ENCODE results near the gene NLRP6. TPM values are rescaled to one million over a fixed set of nuclear protein-coding genes. Genes with fewer than 3 reads are reported as not detected.

Gene NLRP6
- total RNA-seq, 4 donors from 2014 or later: 0.19 to 1.9 (median 0.66) TPM; not detected in 1

DNA sequence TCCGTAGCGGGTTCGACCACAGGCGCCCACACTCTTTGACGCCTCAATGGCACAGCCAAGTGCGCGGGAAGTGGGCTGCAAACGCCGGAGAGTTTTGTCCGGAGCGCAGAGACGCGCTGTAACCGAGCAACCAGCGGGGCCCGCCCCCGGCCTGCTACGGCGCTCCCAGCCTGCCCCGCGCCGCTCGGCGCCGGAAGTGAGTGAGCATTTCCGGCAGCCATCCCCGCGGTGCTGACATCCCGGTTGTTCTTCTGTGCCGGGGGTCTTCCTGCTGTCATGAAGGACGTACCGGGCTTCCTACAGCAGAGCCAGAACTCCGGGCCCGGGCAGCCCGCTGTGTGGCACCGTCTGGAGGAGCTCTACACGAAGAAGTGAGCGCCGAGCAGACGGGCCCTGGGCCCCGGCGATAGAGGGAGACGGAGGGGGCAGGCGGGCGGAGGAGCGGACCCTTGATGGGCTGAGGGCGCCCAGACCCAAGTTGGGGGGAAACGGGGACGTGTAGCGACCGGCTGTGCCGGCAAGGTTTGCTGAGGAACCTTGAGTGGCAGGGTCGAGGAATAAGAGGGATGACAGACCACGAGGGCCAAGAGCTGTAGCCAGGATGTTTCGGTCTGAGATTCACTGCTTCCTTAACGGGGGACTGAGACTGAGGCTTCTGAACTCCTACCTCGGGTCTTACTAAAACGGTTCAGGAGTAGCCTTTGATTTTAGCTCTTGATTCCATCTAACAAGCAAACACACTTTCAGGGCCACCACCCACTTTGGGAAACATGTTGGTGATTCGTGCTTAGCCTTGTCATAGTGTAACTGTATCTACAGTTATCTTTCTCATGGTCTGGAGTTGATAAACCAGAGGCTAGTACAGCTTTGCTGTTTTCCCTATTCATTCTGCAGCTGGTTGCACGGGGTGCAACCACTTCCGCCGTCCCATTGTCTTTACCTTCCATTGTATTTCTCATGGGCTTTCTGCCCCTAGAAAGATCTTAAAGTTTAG lies 41.1 kb upstream of the NLRP6 start, which contains the start of gene PSMD13:
PSMD13 (plus strand) TSS at position 203 of the 994 bp plus-strand sequence; CDS start at position 277, 74 bp downstream.
- no peak for TF ChIP-seq CTCF (IDR thresholded peaks at IDR 0.05; ENCODE audit: low read depth)

DNA sequence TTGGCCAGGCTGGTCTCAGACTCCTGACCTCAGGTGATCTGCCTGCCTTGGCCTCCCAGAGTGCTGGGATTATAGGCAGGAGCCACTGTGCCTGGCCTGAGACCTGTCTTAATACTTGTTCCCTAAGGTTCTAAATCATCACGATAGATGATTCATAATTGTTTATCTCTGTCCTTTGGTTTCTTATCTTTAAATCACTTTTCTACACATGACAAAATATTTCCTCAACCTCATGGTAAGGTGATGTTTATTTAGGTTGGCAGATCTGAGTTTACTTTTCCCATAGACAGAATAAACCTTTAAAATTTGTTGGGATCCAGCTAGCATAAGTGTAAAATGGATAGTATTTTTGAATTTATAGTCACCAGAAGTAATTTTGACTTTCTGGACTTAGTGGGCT lies 37.9 kb upstream of the NLRP6 start:
- TF ChIP-seq CTCF (IDR thresholded peaks at IDR 0.05; ENCODE audit: low read depth): no peak

GRCh38 chr11:241634-242033 lies 36.6 kb upstream of the NLRP6 start:
- TF ChIP-seq CTCF (IDR thresholded peaks at IDR 0.05; ENCODE audit: low read depth): no peak

DNA sequence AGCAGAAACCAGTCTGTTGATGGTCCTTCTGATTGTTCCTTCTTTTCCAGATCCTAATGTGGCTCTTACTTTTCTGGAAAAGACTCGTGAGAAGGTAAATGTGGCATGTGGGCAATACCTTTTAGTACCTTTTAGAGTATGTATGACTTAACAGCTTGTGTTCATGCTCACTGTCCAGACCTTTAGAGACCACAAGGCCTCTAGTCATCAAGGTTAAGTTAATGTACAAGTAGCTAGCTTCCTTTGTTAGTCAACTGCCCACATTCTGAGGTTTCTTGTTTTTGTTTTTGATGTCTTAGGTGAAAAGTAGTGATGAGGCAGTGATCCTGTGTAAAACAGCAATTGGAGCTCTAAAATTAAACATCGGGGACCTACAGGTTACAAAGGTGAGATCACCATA lies 33.8 kb upstream of the NLRP6 start:
- TF ChIP-seq CTCF (IDR thresholded peaks at IDR 0.05; ENCODE audit: low read depth): no peak

GRCh38 chr11:249062-249461 lies 29.1 kb upstream of the NLRP6 start:
- no peak for TF ChIP-seq CTCF (IDR thresholded peaks at IDR 0.05; ENCODE audit: low read depth)

DNA sequence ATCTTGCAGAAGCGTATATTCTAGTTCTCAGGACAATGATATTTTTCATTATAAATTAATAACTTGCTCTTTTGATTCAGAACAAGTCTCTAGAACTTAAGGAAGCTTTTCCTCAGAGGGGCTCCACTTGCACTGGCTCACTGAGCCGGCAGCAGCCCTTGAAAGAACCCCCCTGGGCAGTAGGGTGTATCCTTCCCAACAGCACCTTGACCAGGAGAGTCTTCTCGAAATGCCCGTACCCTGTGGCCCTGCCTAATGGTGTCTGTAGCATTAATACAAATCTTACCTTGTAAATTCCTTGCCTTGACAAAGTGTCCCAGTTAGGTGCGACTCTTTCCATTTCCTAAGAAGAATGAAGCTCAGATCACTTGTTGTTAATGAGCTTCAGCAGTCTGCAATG lies 27.9 kb upstream of the NLRP6 start:
- TF ChIP-seq CTCF (IDR thresholded peaks at IDR 0.05; ENCODE audit: low read depth): no peak

DNA sequence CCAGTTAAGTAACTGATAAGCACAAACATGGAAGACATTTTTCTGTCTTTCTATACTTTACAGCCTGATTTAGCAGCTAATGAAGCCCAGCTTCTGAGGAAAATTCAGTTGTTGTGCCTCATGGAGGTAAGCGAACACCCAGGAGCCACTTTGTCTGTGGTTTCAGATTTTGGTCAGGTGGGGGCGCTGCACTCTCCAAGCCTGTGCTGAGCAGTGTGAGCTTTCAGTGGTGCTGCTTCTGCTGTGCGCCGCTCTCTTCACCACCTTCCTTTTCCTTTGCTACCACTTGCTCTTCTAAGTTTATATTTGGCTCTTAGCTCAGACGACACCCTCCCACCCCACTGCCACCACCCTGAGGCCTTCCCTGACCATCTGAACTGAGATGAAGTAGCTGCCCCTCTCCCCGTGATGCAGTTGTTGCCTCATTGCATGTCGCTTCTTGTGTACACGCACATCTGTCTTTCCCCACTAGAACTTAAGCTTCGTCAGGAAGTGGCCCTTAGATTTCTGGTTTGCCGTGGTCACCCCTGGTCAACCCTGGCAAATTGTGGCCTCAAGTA lies 27.4 kb upstream of the NLRP6 start:
- no peak for TF ChIP-seq CTCF (IDR thresholded peaks at IDR 0.05; ENCODE audit: low read depth)
